SU-DHL-6 (cell line): ENCODE data around the gene ATG9B.

ENCODE experiments used
- EZH2phosphoT487 ChIP-seq: fragments of 200-600 bp; sonication (generic), shearing (Covaris generic); conservative IDR thresholded peaks from 2 replicates; pipeline ENCODE4 v1.6.1; 2018; ENCODE audit warnings: mild to moderate bottlenecking, antibody characterized with exemption, low read length, moderate library complexity, mixed read lengths
- TF ChIP-seq, protein P1 (sequence below): fragments of 200-600 bp; sonication (generic); IDR thresholded peaks from one replicate; pipeline ENCODE4 v1.5.1; 2017; ENCODE audit warnings: antibody characterized with exemption, mild to moderate bottlenecking, low read length, moderate library complexity; ENCODE audit not compliant: insufficient read depth, poor library complexity, severe bottlenecking

DNA sequence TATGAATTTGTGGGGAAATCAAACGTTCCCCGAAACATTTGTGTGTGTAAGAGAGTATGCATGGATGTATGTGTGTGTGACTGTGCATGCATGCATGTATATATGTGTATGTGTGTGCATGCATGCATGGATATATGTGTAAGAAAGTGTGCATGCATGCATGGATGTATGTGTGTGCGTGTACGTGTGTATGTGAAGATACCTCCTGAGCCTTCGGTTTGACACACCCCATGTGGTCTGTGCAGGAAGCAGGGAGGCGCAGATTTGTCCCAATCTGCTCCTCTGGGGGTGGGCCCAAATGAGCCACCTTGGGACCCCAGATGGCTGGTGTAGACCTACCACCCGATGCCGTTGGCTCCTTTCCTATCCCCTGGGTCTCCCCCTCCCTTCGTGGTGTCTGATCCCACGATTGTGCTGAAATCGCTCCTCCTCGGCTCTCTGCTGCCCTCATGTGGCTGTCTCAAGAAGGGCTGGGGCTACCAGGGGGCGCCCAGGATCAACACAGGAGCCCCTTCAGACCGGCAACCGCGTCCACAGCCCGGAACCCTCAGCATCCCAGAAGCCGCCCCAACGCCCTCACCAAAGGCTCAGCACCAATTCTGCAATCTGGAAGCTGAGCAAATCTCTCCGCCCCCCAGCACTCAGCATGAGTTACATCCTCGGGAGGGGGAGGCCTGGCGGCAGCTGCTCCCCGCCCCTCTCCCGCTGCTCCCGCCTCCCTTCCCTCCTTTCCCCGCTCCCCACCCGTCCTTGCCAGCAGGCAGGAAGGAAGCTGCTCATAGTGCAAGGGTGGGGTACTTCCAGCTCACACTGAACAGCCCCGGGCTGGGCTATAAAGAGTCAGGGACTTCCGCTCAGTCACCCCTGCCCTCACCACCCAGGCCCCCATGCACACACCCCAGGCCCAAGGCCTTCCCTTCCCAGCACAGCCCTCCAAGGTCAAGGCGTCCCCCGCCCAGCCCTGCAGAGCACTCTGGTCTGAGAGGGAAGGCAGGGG, 35.8 kb downstream of the ATG9B start:
- TF ChIP-seq, protein P1, sequence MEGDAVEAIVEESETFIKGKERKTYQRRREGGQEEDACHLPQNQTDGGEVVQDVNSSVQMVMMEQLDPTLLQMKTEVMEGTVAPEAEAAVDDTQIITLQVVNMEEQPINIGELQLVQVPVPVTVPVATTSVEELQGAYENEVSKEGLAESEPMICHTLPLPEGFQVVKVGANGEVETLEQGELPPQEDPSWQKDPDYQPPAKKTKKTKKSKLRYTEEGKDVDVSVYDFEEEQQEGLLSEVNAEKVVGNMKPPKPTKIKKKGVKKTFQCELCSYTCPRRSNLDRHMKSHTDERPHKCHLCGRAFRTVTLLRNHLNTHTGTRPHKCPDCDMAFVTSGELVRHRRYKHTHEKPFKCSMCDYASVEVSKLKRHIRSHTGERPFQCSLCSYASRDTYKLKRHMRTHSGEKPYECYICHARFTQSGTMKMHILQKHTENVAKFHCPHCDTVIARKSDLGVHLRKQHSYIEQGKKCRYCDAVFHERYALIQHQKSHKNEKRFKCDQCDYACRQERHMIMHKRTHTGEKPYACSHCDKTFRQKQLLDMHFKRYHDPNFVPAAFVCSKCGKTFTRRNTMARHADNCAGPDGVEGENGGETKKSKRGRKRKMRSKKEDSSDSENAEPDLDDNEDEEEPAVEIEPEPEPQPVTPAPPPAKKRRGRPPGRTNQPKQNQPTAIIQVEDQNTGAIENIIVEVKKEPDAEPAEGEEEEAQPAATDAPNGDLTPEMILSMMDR = peak; percentile 63
- no peak for TF ChIP-seq EZH2phosphoT487
